HG03095 (cell line): Measurements from ENCODE around the gene GNG2.

Experiments
- ATAC-seq: cut with Tn5 transposase; IDR thresholded peaks from one replicate; pipeline ENCODE4 v1.9.1; 2021; ENCODE audit warnings: moderate library complexity; ENCODE audit not compliant: unreplicated experiment

GNG2 gene

DNA sequence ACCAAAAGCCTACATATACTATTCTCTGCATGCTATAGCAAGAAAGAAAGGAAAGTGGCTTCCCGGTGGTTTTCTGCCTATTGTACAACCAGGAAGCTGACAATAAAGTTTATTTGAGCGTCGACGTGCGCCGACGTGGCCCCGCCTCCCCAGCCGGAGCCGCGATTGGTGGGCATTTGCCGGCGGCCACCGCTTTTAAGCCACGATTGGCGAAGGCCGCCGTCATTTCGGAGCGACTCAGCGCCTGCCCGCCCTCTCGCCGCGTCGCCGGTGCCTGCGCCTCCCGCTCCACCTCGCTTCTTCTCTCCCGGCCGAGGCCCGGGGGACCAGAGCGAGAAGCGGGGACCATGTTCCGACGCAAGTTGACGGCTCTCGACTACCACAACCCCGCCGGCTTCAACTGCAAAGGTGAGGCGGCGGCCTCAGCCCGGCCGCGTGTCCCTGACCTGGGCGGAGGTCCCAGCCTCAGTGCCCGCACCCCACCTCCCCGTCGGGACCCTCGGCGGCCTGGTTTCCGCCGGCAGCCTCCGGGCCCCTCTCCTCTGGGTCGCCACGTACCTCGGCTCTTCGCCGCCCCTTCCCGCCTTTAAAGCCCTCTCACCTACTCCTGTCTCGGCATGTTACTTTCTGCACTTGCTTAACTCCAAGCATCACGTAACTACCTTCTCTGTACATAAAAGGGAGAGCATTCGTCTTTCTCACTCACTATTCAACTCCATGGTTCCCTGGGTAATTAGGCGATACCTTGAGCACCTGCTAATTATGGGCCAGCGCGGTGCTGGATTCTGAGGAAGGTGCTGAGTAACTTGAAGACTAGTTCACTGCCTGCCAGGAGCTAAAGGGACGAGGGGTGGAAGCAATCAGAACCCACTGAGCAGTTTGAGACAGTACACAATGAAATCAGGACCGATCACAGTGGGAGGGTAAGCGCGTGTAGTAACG, 129.2 kb downstream of the GNG2 start, which contains the start of gene RTRAF:
Gene RTRAF, plus strand, starts transcription at position 254 of the 942 bp plus-strand sequence. Its CDS starts 94 bp downstream, at position 348.
- peak; percentile 94 for ATAC-seq

DNA sequence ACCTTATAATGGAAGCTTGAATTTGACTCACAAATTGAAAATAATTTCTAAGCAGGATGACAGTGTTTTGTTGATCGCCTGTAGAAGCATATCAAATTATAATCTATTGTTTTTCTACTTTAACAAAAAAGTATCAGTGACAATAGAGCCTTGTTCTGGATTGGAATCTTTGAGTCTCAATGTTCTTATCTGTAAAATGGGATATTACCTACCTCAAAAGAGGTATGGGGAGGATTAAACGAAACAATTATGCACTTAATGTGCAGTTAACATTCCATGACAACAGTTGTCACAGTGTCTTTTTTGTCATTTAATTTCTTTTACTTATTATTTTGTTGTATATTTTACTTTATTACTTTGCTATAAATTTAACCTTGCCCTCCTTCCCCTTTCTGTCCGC, 130.1 kb downstream of the GNG2 start:
- no peak for ATAC-seq

DNA sequence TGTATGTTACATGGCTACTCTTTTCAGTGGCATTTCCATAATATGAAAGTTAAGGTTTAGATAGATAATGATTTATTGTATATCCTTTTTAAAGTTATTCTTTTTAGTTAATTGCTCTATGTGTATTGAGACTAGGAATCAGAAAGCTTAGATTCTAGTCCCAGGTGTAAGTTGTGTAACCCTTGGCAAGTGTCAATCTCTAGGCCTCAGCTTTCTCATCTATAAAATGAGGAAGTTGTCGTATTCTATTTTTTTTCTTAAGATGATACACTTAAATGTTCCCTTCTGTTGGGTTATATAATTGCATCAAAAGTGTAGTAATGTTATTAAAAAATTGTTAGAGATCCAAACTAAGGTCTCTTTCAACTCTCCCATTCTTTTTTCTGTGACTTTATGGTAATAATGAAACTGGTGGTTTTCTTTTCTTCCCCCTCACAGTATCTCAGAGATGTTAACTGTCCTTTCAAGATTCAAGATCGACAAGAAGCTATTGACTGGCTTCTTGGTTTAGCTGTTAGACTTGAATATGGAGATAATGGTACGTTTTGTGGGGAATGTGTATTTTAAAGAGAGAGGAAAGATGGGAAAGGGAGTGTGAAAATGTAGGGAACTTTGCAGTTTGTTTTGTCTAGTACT, 133.0 kb downstream of the GNG2 start:
- no peak for ATAC-seq

DNA sequence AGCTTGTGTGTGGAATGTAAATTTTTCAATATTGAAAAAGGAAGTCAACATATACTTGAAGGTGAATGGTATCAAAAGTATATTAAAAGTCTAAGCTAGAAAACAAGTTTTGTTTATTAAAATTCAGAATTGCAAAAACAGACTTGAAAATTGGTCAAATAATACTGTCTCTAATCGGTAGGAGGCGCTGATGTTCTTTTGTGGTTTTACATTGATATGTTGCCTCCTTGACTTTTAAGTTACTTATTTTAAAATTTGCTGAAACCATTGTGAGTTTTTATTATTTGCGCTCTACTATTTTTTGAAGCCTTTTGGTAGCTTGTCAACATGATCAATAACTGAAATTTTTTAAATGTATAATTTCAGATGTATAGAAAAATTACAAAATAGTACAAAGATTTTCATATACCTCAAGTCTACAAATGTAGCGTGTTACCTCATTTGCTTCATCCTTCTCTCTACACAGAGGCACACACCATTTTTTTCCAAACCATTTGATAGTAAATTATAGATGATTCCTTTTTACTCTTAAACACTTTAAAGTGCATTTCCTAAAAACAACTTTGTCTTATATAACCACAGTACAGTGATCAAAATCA, 135.8 kb downstream of the GNG2 start:
- no peak for ATAC-seq

DNA sequence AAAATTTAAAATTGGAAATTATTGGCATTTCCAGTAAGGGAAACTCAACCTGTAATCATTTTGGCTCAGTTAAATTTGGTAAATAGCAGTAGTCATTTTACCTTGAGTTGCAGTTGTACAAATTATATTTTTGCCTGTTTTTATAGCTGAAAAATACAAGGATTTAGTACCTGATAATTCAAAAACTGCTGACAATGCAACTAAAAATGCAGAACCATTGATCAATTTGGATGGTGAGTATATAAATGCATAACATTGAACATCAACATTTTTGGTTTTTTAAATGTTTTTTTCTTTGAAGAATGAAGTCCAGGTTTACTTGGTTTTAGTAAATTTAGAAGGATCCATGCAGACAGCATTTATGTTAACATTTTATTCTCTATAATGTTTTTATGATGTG, 137.9 kb downstream of the GNG2 start:
- ATAC-seq, result no peak

DNA sequence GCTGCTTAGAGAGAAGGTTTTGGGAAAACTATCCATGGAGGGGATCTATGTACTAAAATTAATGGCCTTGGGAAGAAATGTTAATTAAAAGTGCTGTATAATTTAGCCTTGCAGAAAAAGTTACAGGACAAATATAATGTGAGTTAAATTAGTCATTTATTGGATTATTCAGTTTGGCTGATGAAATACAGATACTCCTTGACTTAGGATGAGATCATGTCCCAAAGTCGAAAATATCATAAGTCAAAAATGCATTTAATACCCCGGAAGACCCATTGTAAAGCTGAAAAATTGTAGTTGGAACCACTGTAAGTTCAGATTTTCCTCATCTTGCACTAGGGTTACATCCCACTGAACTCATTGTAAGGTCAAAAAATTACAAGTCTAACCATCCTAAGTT, 138.7 kb downstream of the GNG2 start:
- ATAC-seq, result no peak

DNA sequence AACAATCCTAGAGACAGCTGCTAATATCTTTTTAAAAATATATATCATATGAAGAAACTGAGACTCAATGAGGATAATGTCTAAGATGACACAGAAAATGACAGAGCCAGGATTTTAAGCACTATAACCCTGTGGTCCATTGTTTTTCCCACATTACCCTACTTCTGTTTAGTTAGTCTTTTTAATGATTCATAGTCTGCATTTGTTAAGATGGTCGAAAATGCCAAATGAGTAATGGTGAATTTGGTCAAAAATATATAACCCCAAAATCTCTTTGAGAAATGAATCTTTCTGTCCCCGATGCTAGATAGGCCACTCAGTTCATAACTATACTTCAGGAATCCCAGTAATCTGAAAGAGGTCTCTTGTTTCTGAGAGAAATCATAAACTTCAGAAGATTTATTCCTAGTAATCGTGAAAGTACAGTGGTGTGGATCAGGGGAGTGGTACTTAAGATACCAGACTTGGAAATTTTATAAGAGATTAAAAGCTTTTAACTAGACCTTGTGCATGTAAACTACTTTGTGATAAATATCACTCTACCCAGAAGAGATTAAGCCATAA, 139.7 kb downstream of the GNG2 start:
- no peak for ATAC-seq

DNA sequence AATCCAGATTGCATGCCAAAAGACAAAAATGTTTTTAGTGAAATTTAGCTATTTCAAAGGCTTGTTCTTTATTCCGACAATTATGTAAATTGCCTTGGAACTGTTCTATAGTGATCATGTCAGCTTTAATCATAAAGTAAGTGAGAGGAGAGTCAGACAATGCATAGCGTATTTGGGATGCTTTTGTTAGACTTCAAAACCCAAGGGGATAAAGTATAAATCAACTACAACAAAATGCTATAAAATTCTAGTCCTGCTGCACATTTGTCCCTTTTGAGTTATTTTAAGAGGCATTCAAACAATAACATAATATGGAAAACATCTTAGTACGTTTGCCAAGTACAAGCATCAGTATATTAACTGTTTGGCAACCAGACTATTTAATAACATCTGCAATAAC, 140.3 kb downstream of the GNG2 start:
- ATAC-seq, result no peak

DNA sequence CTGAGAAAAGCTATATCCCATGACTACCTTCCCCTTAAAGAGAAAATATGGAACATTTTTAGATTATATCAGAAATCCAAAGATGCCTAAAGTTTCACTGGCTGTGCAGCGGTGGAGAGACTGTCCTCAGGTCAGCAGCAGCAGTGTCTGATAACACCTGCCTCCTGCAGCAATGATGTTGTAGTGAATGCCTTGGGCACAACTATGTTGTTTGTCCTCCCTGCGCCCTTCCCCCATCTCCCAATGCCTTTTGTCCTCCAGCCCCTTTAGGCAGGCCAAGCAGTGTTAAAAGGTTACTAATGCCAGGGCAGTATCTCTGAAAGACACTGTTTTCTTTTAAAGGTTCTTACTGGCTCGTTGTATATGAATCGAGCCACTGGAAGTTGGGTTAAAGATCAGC, 142.1 kb downstream of the GNG2 start:
- ATAC-seq, result no peak

DNA sequence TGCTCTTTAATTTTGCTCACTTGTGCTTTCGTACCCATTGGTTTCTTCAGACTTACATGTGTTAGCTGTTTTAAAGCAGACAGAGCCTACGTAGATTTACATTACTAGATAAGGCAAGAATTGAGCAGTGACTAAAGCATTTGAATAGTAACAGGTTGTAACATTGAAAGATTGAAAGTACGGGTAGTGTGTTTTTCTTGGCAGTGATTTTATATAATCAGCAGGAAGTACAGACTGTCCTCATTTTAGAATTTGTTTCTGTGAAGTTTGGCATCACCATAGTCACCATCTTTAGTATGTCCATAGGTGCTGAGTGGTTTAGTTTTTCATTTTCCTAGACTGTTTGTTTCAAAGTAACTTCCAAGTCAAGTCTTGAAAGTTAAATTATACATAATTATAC, 142.9 kb downstream of the GNG2 start:
- ATAC-seq, result no peak

DNA sequence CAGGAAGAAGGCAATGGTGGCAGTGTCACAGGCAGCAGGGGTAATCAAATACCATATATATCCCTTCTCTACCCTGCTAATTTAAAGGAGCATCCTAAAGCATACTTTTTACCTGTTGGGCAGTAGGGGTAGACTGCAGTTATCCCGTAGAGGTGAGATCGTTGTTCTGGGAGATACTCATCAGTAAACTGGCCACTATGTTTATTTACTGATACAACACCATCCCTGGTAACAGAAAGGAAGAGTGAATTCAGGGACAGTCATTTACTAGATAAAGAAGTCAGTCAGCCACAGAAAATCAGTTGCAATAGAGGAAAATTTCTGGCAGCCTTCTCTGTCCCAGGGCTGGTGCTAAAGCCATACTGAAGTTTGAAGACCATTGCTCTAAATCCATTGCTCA, 145.2 kb downstream of the GNG2 start:
- no peak for ATAC-seq

DNA sequence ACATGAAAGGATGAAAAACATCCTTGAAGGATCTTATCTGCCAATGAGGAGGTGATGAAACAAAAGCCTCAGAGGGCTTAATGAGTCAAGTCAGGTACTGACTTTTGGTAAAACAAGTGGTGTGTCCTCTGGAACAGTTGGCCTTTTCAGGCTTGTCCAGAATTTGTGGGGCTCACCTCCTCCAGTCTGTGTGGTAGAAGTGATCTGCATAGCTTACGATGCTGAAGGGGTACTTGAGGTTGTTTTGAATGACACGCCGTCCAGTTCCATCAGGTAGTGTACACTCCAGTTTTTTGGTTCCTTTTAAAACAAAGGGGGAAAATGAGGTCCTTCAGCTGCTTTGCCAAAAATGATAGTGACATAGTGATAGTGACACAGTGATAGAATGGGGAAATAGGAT, 145.9 kb downstream of the GNG2 start:
- ATAC-seq, result no peak

DNA sequence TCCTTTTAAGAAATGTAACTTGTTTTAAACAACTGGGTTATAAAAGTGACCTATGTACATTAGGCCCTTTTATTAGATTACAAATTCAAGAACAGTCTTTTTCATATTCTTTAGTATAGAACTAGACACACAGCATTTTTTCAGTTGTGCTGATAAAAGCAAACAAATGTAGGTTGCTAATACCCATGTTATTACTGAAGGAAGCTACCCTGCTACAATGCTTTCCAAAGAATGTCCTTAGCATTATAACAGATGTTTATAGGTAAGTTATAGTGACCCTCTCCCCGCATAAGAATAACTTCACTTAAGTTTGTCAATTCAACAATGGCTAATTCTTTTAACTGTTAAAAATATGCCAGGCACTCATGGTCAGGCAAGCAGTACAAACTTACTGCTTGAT, 146.8 kb downstream of the GNG2 start:
- ATAC-seq, result no peak

DNA sequence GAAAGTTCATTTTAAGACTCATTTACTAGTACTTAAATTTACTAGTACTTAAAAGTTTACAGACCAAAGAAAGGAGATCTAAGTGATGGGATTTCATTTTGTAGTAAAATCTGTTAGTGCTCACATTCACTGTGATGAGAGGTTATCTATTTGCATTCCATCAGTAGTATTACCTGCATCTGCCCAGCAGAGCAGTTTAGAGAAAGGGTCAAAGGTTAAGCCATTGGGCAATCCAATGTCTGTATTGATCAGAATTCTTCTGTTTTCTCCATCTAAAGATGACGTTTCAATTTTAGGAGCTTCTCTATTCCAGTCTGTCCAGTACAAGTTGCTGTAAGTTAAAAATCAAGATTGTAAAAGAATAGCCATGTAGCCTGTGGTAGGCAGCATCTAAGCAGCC, 147.2 kb downstream of the GNG2 start:
- ATAC-seq, result no peak

DNA sequence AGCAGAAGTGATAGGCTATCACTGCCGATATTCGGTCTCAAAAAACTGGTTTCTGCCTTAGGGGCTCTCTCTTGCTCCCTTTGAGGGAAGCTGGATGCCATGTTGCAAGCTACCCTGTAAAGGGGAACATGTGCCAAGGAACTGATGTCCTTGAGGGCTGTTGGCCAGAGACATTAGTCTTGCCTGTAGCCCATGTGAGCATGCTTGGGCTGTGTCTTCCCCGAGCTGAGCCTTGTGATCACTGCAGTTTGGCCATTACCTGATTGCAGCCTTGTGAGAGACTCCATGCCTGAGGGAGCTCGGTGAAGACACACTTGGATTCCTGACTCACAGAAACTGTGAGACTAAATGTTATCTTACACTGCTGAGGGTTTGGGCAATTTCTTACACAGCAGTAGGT, 147.7 kb downstream of the GNG2 start:
- ATAC-seq, result no peak

DNA sequence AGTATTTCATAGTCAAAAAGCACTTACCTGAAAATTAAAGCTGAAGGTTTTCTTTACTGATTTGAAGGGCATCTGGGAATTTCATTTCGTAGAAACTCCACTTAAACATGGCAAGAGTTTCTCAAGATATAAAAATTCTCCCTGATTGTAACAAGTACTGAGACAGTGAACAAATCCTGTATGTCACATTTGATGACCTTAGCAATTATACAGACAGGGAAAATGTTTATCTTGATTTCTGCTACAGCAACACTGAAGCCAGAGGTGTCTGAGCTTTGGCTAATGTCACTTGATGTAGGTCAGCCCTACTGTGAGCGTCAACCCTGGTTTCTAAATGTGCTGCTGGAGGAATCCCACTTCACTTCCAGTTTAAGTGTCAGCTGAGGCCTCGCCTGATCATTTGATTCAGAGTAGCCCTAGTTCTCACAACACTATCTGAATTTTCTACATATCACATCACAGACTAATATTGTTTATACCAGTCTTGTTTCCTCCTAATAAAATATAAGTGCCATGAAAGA, 149.8 kb downstream of the GNG2 start:
- no peak for ATAC-seq

DNA sequence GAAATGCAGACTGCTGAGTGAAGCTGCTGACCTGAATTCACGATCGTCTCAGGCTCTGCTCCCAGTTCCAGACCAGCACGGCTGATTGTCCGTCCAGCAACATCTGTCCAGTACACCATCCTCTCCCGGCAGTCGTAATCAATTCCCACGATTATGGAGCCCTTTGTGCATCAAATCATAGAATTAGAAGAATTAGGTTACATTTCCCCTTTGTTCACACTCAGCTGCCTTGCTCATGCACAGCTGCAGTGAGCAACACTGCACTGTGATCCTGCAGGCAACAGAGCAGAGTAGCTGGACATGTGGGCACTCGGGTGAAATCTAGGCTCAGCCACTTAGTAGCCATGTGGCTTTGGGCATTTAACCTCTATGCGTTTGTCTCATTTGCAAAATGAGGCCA, 151.1 kb downstream of the GNG2 start:
- ATAC-seq, result no peak

DNA sequence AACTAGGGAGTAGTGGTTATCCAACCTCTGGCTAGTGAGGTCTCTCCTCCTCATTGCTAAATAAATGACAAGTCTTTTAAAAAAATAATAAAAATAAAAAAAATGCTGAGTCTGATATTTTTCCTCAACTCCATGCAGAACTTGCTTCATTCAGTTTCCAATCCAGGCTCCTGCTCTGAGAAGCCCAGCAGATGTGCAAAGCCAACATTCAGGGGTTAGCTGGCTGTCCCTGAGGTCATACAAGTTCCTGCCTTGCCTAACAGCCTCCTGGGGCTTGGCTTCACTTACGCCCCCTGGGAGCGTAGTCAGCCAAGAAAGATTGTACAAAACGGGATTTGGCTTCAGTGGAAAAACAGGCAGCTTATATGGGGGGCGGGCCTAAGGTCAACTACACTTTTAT, 152.2 kb downstream of the GNG2 start:
- no peak for ATAC-seq

DNA sequence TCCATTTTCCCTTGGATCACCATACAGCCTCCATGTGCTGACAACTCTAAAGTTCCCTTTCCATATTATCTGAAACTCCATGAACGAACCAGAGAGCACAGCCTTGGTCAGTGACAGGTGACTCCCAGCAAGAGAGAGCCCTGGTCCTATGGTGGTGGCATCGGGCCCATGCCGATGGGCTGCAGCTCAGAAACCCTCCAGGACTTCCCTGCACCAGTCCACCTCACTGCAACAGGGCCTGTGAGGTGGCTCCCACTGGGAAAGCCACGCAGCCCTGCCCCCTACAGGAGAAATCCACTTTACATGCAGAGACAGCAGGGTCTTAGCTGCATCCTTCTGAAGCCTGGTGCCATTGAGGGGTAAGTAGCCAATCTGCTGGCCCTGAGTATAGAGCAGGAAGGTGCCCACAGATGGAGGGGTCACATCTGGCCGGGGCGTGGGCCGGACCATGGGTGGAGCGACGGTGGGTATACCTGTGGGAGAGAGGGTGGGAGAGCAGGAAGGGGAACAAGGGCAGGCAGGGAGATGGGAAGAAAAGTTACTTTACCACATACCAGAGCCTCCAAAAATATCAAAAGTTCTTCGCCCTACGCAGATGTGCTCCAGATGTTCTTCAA, 153.7 kb downstream of the GNG2 start:
- ATAC-seq, result no peak

DNA sequence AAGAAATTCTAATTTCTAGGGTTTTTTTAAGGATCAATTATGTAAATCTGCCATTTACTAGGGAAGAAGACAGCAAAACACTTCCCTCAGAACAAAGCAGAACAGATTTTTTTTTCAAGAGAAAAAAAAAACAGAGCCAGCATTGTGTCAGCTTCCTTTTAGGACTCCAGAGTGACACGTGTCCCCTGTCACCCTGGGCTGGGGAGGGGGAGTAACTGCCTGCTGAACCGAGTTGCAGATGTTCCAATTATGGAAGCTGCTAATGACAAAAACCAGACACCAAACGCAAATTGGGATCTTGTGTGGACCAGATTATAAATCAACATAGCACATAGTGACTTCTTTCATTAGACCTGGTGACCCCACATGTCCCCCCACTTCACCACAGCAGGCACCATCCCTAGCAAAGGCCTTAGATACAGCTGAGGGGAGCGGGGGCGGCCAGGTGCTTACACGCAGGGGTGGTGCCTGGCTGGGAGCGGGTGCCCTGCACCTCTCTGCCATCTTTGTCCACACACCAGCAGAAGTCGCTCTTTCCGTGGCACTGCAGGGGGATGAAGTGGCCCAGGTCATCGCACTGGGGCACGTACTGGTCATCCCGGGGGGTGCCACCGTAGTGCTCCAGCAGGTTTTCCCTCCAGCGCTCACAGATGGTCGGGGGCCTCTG, 154.3 kb downstream of the GNG2 start:
- ATAC-seq, result no peak
